Fibroblast of upper back skin (primary cell): Measurements from ENCODE around the gene PGS1.

Experiments
- DNase-seq: peaks from one replicate; pipeline ENCODE4 v3.0.0-alpha.2; 2013

Gene PGS1

DNA sequence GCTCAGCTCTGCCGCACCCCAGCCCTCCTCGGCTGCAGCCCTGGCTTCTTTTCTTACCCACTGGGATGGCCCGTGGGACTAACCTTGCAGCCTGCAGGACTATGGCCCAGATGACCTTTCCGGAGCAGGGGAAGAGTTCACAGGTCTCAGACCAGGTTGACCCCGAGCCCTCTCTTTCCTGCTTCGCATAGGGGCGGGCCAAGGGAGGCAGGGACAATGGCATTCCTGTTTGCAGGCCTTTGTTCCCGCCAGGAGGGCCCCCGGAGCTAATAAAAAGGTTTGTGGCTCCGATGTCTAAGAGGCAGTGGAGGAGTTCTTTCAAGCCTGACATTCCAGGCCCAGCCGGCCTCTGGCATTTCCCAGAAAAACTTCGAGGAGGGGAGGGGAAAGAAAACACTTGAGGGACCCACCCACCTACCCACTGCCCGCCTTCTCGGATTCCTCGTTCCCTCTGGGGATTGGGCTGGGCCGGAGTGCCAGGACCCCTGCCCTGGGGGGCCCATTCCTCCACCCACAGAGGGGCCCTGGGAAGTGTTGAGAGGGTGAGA is 12.8 kb upstream of the PGS1 start:
- peak; percentile 83 for DNase-seq

DNA sequence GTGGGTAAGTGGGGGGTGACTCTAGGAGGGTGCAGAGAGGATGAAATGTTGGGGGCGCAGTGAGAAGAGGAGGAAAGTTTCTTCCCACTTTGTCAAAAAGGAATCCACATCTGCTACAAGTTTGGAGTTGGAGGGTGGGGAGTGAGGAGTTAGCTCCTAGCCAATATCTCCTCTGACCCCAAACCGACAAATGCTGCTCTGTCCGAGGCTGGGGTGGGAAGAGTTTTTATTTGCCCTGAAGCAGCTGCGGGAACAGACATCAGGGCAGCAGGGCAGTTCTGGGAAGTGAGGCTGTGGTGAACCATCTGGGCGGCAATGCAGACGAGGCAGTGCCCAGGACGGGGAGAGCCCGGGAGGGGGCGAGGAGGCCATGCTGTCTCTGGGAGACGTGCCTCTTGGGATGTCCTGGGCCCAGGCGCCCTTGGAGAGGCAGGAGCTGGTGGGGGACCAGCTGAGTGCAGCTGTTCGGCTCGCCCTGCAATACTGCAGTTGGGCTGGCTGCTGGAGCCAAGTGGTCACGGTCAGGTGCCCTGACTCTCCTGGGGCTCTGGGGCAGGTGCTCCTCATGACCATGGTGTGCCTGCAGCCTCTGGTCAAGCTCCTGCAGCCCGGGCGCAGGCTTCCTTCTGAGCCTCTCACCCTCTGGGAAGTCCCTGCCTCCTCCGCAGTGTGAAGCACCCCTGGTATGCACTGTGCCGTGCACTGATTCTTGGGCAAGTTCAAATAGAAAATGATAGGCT is 12.2 kb upstream of the PGS1 start:
- DNase-seq = no peak

DNA sequence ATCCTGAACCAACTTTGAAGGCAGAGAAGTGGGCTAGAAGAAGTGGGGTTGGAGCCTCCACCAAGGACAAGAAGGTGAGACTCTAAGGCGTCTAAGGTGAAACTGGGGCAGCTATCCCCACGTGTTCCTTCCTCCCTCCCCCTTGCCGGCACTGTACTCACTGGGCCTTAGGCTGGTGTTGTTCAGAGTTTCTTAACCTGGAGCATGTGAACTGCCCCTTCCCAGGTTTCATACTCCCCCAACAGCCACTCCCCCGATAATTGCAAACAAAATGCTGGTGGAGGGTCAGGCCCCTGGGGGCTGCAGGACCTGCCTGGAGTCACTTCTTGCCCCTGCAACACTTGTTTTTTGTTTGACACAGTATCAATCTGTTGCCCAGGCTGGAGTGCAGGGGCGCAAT is 11.3 kb upstream of the PGS1 start:
- no peak for DNase-seq

DNA sequence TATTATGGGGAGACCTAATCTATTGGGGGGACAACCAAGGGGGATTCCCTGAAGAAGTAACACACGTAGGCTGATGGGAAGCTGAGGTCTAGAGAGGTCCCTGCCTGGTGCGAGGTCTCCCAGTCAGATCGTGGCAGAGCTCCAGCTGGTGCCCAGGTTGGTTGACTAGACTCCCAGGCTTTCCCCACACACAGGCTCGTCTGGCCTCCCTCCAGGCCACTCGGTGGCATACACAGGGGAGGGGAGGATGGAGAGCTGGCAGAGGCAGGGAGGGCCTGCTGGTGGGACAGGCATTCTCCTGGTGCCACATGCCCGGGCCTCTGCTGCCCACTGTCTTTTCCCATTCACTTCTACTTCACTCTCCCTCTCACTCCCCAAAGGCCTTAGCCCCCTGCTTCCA is 10.1 kb upstream of the PGS1 start:
- DNase-seq = no peak

DNA sequence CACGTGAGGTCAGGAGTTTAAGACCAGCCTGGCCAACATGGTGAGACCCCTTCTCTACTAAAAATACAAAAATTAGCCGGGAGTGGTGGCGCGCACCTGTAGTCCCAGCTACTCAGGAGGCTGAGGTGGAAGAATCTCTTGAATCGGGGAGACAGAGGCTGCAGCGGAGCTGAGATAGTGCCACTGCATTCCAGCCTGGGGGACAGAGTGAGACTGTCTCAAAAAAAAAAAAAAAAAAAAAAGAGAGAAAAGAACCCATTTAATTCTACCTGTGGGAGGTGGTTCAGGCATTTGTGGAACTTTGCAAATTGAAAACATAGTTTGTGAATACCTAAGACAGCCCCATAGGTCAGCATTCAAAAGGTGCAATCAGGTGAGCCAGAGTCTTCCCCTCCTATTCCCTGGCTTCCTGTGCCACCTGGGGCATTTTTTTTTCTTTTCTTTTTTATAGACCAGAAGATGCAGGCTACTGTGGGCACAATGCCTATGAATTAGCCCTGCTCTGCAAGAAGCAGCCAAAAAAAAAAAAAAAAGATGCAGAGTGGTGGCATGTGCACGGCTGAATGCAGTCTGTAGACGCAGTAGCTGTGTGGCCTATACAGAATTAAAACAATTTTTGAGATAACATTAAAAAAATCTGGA is 9.5 kb upstream of the PGS1 start:
- DNase-seq = no peak

DNA sequence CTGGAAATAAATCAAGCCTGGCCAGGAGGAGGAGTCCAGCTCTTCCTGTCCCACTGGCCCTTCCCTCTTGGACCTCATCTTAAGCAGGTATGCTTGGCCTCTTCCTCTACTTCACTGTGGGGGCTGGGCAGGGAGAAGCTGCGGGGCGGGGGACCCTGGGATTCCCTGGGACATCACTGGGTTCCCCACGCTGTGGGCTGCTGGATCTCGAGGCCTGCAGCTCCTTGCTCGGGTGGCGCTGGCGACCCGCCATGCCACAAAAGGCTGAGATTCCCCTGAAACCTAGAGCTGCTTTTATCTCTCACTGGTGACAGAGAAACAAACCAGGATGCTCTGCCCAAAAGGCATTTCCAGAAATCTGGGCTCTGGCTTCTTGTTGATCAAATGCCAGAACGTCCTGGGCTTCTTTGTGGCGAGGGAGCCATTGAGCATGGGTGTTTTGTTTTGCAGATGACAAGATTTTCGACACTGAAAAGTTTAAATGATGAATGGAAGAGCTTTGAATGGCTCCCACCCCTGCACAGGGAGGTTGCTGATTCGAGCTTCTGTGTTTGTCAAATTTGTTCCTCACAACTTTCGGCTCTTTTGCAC is 8.6 kb upstream of the PGS1 start:
- DNase-seq = no peak

DNA sequence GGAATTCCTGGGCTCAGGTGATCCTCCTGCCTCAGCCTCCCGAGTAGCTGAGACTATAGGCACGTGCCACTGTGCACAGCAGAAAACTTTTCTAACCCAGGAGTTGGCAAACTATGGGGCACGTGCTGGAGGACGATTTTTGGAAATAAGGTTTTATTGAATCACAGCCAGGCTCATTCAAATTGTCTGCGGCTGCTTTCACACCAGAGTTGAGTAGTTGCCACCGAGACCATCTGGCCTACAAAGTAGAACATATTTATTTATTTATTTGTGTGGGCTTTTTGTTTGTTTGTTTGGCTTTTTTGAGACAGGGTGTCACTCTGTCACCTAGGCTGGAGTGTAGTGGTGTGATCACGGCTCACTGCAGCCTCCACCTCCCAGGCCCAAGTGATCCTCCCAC is 7.4 kb upstream of the PGS1 start:
- no peak for DNase-seq

DNA sequence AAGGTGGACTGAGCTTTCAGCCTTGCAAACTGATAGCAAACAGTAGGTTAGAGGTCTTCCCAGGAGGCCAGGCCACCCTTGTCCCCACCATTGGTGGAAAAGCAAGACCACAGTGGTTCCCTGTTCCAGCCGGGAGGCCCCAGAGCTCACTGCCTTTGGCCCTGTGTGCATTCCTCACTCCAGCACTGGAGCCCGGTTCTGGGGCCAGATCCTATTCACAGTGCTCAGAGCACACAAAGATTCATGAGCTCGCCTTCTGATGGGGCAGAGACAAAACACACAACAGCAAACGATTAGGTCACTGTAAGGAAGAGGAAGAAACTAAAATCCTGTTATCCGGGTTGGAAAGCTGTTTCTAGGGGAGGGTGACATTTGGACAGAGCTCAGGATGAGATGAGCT is 5.6 kb upstream of the PGS1 start:
- no peak for DNase-seq

DNA sequence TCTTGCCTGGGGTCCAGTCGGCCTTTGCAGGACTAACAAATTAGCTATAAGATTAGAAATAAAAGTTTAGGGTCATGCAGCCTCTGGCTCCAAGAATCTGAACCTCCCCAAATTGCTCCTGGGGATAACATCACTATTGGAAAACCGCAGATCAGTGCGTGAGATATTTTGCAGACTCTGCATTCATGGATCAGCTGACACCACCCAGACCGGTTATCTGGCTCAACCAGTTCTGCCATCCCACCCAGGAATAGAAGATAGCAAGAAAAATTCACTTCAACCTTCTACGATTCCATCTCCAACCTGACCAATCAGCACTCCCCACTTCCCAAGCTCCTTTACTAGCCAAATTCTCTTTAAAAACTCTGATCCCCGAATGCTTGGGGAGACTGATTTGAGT is 4.3 kb upstream of the PGS1 start:
- no peak for DNase-seq

DNA sequence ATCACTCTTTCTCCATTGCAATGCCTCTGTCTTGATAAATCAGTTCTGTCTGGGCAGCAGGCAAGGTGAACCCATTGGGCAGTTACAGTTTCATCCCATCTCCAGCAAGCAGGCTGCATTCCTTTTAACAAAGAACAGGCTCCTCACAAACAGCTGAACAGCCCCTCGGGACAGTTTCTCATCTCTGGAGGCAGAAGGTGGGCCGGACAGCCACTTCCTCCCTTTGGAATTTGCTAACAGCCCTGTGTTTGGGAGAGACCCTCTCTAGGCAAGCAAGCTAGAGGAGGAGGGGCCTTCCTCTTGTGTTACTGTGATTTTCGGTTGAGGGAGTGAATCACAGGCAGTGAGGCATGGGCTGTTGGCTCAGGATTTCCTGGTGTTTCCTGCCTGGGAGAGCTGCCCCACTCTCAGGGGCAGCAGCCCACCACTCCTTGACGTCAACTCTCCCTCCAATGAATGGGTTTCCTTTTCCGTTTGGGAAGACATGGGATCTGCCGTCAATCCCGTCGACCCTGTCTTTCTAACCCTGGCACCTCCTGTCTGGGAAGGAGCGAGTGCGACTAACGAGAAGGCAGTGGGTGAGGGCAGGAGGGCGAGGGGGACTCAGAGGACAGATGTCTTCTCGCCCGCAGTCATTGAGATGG is 3.7 kb upstream of the PGS1 start:
- peak; percentile 93 for DNase-seq

DNA sequence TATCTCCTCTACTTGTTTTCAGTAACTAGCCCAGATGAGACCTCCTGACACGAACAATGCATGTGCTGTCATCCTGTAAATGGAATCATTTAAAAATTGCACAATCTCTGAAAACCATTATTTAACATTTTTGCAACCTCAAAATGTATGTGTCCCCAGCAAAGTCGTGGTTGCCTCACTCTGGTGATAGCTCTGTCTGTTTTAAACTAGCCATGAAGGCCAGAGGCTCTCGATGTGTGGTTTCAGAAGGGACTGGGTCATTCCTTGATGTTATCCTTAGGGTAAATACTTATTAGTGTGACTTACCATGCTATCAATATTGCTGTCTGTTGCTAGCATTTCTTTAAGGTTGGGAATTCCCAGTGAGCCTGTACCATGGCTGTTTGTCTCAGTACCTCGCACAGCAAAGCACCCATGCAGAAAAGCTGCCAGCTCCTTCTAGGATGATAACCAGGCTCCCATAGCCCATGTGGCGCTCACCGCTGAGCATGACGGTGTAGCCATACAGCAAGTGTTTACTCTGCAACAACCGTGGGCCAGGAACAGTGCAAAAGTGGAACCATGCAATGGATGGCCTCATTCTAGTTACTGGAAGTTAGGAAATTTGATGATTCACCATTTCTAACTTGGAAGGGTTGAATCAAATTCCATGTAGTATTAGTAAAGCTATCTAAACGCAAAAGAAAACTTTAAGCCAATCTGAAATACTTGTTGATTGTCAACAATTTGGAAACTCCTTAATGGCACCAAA is 2.9 kb upstream of the PGS1 start:
- DNase-seq = peak; percentile 93

DNA sequence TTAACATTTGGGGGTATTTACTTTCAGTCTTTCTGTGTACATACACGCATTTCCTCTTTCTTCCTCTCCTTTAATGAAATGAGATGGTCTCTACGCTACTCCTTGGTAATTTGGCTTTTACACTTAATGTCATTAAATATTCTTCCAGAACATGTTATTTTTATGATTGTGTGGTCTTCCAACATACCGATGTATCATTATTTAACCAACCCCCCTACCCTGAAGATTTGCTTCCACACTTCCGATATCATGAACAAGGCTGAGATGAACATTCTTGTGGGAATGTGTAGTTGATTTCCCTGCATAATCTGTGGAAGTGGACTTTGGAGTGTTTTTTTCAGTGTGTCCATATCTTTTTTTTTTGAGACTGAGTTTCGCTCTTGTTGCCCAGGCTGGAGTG is 2.3 kb upstream of the PGS1 start:
- peak; percentile 61 for DNase-seq

DNA sequence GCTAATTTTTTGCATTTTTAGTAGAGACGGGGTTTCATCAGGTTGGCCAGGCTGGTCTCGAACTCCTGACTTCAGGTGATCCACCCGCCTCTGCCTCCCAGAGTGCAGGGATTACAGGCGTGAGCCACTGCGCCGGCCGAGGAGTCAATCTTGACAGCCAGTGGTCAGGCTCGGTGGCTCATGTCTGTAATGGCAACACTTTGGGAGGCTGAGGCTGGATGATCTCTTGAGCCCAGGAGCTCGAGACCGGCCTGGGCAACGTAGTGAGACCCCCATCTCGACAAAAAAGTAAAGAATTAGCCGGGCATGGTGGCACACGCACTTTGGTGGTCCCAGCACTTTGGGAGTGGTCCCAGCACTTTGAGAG is 608 bp upstream of the PGS1 start:
- DNase-seq = no peak

DNA sequence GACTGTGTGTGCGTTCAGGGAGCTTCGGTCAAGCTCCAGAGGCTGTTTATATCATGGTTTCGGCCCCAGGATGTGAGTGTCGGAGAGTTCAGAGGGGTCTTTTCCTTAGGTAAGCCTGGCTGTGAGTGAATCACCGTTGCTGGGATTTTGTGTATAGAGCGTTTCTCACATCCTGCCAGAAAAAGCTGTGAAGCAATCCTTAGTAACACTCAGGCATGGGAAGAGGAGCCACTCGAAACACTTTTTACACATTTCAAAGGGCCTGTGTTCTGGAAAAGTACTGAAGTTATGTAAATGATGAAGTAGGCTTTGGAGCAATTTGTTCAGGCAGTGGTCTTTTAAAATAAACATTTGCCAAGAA is 662 bp downstream of the PGS1 start:
- peak; percentile 74 for DNase-seq

DNA sequence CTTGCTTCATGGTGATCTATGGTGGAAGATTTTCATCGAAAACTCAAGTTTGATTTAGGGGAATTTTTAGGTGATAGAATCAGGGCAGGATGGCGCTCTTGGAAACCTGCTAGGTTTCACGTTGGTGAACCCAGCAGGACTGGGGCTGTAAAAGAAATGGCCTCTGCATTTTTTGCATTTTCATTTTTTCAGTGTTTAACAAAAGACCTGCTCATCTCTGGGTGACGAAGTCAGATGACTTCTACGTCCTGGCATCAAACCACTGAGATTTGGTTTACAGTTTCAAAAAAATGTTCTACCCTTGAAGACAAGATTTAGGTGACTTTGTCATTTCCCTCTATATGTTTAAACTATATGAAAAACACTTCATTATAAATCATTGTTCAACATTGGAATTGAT is 1.9 kb downstream of the PGS1 start:
- no peak for DNase-seq

DNA sequence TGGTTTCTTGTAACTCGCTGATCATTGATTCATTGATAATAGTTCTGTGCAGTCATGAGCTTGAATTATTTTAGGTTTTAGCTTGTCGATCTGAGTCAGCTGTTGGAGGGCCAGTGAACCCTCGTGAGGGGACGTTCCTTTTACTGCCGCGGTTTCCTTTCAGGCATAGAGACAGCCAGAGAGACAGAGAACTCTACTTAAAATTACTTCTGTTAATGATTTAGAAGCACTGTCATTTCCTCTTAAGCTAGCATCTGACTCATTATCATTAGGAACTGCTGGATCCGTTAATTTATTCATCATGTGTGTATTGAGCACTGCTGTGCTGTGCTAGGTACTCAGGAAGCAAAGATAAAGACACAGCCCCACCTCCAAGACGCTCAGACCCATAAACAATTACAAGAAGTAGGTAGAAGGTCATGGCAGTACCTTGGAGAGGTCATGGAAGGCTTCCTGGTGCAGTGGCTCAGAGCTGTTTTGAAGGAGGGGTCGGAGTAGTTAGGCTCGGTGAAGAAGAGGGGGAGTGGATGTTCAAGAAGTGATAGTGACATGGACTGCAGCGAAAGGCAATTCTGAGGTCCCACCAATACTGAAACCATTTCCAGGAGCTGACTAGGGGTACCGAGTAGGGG is 3.3 kb downstream of the PGS1 start:
- DNase-seq = peak; percentile 65

DNA sequence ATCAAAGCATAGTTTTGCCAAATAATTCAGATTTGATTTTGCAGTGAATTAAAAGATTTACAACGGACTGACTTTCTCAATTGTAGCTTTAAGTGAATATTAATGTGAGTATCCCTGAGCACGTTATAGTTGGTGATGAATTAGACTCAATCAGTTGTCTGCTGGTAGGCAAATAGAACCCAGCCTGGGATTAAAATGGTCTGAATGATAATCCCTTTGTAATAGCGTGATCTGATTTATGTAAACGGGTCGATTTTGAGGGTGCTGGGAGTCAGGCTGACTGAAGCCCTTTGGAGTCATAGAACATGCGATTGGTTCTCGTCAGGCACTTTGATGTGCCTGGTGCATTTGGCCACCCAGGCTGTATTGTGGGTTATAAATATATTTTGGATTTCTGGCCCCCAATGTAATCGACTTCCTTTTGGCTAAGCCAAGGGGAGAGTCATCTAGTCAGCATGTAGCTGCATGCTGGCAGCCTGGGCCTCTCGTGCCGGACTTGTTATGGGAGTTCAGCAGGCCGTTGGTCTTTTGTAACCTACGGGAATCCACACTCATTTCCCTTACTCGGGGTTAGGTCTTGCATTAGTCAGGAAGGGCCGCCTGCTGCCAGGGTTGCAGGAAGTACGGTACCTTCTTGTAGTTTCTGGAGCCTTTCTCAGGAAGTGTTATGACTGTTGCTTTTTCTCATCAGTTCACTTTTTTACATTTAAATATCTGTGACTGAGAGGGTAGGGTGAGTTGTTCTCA is 5.4 kb downstream of the PGS1 start:
- DNase-seq = peak; percentile 97

DNA sequence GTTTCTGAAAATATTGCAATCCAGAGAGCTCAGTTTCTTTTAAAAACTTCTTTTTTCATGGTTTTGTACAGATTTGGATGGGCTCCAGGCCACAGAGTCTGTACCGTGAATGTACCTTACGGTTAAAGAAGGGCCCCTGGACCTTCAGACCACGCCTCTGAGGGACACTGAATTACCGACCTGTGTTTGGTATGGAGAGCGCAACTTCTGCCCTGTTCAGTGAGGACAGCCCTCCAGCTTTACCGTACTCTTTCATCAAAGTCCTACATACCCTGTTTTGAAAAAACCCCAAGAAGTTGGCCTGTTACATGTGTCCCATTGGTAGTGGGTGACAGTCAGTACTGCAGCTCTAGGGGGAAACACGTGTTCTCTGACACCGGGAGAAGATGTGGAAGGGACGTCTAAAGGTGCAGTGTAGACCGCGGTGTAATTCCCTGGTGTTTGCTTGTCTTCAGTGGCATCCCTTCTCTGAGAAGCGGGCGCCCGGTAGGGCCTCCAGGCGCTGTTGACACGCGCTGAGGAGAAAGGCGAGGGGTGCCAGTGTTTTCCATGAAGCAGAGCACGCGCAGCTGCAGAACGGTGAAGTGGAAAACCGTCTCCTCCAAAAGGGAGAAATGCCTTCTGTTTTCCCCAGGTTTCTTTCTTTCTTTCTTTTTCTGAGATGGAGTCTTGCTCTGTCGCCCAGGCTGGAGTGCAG is 6.2 kb downstream of the PGS1 start:
- no peak for DNase-seq

DNA sequence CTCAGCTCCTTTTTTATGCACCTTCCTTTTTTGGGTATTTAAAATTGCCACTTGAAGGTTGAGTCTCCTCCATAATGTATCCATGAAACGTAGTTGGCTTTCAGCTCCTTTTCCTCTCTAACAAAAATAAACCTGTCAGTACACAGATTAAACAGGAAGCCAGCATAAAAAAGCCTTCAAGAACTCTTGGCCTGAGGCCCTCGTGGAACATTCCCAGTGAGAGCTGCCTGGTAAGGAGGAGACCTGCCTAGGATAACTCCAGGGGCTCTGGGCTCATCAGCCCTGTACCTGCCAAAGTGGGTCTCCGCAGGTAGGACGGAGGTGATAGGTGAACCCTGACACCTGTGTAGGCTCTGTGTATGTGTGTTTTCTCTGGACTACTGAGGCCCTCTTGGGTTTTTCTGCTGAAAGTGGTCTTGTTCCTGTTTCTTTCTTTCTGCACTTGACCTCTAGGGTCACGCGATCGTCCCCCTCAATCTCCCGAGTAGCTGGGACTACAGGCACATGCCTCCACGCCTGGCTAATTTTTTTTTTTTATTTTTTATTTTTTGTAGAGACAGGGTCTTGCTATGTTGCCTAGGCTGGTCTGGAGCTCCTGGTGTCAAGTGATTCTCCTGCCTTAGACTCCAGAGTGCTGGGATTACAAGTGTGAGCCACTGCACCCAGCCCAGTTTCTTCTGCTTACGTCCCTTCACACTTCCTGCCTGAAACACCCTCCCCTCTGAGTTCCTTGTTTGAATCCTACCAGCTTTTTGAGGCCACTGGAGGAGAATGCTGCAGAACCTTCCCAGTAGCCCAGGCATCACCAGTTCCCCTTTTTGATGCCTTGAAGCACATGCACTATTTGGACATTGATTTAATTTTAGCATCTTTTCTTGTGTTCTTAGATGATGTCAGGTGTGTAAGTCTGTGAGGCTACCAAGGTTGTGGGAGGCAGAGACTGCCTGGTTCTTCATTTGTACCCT is 9.8 kb downstream of the PGS1 start:
- DNase-seq = peak; percentile 32
